SK-N-SH treated with all-trans-retinoic acid at 6 μM for 48 hours (cell line): ENCODE data around the gene MUSTN1.

Experiments used
- ATAC-seq: fragments of 200-7000 bp; cut with Tn5 transposase; 3 replicates; pipeline ENCODE4 v1.9.1; 2020; ENCODE audit warnings: mild to moderate bottlenecking, moderate library complexity
- ARNTL ChIP-seq: fragments of 450-650 bp; formaldehyde crosslinking; IDR thresholded peaks from 2 replicates; pipeline ENCODE4 v1.5.0; 2020; ENCODE audit warnings: low read depth, mild to moderate bottlenecking, moderate library complexity, borderline replicate concordance
- BACH2 ChIP-seq: fragments of 250-450 bp; sonication (Bioruptor Pico); IDR thresholded peaks from 2 replicates; pipeline ENCODE4 v1.9.0; 2021; ENCODE audit warnings: mild to moderate bottlenecking, borderline replicate concordance
- CREB5 ChIP-seq: fragments of 250-450 bp; sonication (Bioruptor Pico); IDR thresholded peaks from 2 replicates; pipeline ENCODE4 v1.5.1; 2020; ENCODE audit warnings: low read depth, mild to moderate bottlenecking, moderate library complexity
- CSDC2 ChIP-seq: fragments of 250-450 bp; sonication (Bioruptor Pico); IDR thresholded peaks from 2 replicates; pipeline ENCODE4 v1.5.0; 2020; ENCODE audit warnings: mild to moderate bottlenecking, moderate library complexity
- CSRNP3 ChIP-seq: fragments of 250-450 bp; sonication (Bioruptor Pico); IDR thresholded peaks from 2 replicates; pipeline ENCODE4 v1.5.1; 2021; ENCODE audit warnings: mild to moderate bottlenecking, moderate library complexity
- ESRRG ChIP-seq: fragments of 250-450 bp; sonication (Bioruptor Pico); IDR thresholded peaks from 2 replicates; pipeline ENCODE4 v1.6.1; 2021; ENCODE audit warnings: mild to moderate bottlenecking
- GLIS3 ChIP-seq: fragments of 250-450 bp; sonication (Bioruptor Pico); IDR thresholded peaks from 2 replicates; pipeline ENCODE4 v1.5.0; 2020; ENCODE audit warnings: mild to moderate bottlenecking, moderate library complexity
- ISL1 ChIP-seq: fragments of 250-450 bp; sonication (Bioruptor Pico); IDR thresholded peaks from 2 replicates; pipeline ENCODE4 v2.1.2; 2022; ENCODE audit warnings: mild to moderate bottlenecking, moderate library complexity
- OSR1 ChIP-seq: fragments of 250-450 bp; sonication (Bioruptor Pico); IDR thresholded peaks from 2 replicates; pipeline ENCODE4 v1.8.0; 2022; ENCODE audit warnings: moderate library complexity, mild to moderate bottlenecking, inconsistent platforms
- PATZ1 ChIP-seq: fragments of 250-450 bp; sonication (Bioruptor Pico); IDR thresholded peaks from 2 replicates; pipeline ENCODE4 v1.8.0; 2020; ENCODE audit warnings: mild to moderate bottlenecking, moderate library complexity, borderline replicate concordance
- POU6F1 ChIP-seq: fragments of 250-450 bp; sonication (Bioruptor Pico); IDR thresholded peaks from 2 replicates; pipeline ENCODE4 v1.8.0; 2021; ENCODE audit warnings: low read depth, mild to moderate bottlenecking, moderate library complexity, borderline replicate concordance
- PPARA ChIP-seq: fragments of 250-450 bp; sonication (Bioruptor Pico); IDR thresholded peaks from 2 replicates; pipeline ENCODE4 v1.5.0; 2020; ENCODE audit warnings: mild to moderate bottlenecking, borderline replicate concordance
- RARB ChIP-seq: fragments of 250-450 bp; sonication (Bioruptor Pico); IDR thresholded peaks from 2 replicates; pipeline ENCODE4 v1.8.0; 2021; ENCODE audit warnings: mild to moderate bottlenecking, moderate library complexity
- SNAI2 ChIP-seq: fragments of 250-450 bp; sonication (Bioruptor Pico); IDR thresholded peaks from 2 replicates; pipeline ENCODE4 v1.5.0; 2020; ENCODE audit warnings: mild to moderate bottlenecking, moderate library complexity
- TCF4 ChIP-seq: fragments of 250-450 bp; sonication (Bioruptor Pico); IDR thresholded peaks from 2 replicates; pipeline ENCODE4 v1.8.0; 2021; ENCODE audit warnings: mild to moderate bottlenecking, moderate library complexity, borderline replicate concordance
- TOX ChIP-seq: fragments of 250-450 bp; sonication (Bioruptor Pico); IDR thresholded peaks from 2 replicates; pipeline ENCODE4 v1.8.0; 2021; ENCODE audit warnings: mild to moderate bottlenecking, moderate library complexity, borderline replicate concordance
- TSHZ2 ChIP-seq: fragments of 250-450 bp; sonication (Bioruptor Pico); IDR thresholded peaks from 2 replicates; pipeline ENCODE4 v1.5.0; 2020; ENCODE audit warnings: mild to moderate bottlenecking, moderate library complexity
- ZC3H10 ChIP-seq: fragments of 250-450 bp; sonication (Bioruptor Pico); IDR thresholded peaks from 2 replicates; pipeline ENCODE4 v1.5.1; 2021; ENCODE audit warnings: mild to moderate bottlenecking, moderate library complexity
- ZFP3 ChIP-seq: fragments of 250-450 bp; sonication (Bioruptor Pico); IDR thresholded peaks from 2 replicates; pipeline ENCODE4 v1.5.0; 2020; ENCODE audit warnings: mild to moderate bottlenecking, moderate library complexity
- ZFP30 ChIP-seq: fragments of 450-650 bp; formaldehyde crosslinking; IDR thresholded peaks from 2 replicates; pipeline ENCODE4 v1.5.0; 2022; ENCODE audit warnings: mild to moderate bottlenecking, moderate library complexity
- ZNF565 ChIP-seq: fragments of 450-650 bp; formaldehyde crosslinking; conservative IDR thresholded peaks from 2 replicates; pipeline ENCODE4 v1.5.0; 2020; ENCODE audit warnings: low read depth, mild to moderate bottlenecking, moderate library complexity
- ZNF70 ChIP-seq: fragments of 450-650 bp; formaldehyde crosslinking; IDR thresholded peaks from 2 replicates; pipeline ENCODE4 v1.5.0; 2020; ENCODE audit warnings: mild to moderate bottlenecking, moderate library complexity
- ZNF8 ChIP-seq: fragments of 450-650 bp; formaldehyde crosslinking; IDR thresholded peaks from 2 replicates; pipeline ENCODE4 v1.5.0; 2020; ENCODE audit warnings: mild to moderate bottlenecking, moderate library complexity

Gene MUSTN1

GRCh38 chr3:52879581-52879980 lies 44.8 kb upstream of the MUSTN1 start:
- no peak for ATAC-seq

GRCh38 chr3:52879090-52879489 lies 44.3 kb upstream of the MUSTN1 start:
- ATAC-seq: no peak
- TF ChIP-seq BACH2 (CRISPR knock-in tag) (no peak), GLIS3 (no peak), CSRNP3 (CRISPR knock-in tag) (no peak), ZC3H10 (no peak), PPARA (CRISPR knock-in tag) (no peak), ZNF70 (CRISPR knock-in tag) (no peak), ZNF8 (no peak)

More at GRCh38 chr3:52879581-52879980, 44.8 kb upstream of the MUSTN1 start:
- TF ChIP-seq TOX (CRISPR knock-in tag) (no peak), POU6F1 (CRISPR knock-in tag) (no peak), PATZ1 (CRISPR knock-in tag) (no peak), ESRRG (no peak), TCF4 (CRISPR knock-in tag) (no peak), OSR1 (CRISPR knock-in tag) (no peak), ISL1 (CRISPR knock-in tag) (no peak), ZC3H10 (no peak), CSDC2 (CRISPR knock-in tag) (no peak), PPARA (CRISPR knock-in tag) (no peak), CREB5 (CRISPR knock-in tag) (no peak), SNAI2 (CRISPR knock-in tag) (no peak), ZFP30 (CRISPR knock-in tag) (no peak), ARNTL (no peak), ZNF70 (CRISPR knock-in tag) (no peak), RARB (CRISPR knock-in tag) (no peak), BACH2 (CRISPR knock-in tag) (no peak), ZNF565 (CRISPR knock-in tag) (no peak)

- no peak for TF ChIP-seq ESRRG
- no peak for TF ChIP-seq ZFP3 (CRISPR knock-in tag)
- TF ChIP-seq ZFP30 (CRISPR knock-in tag): no peak
- no peak for TF ChIP-seq TOX (CRISPR knock-in tag)
- TF ChIP-seq ISL1 (CRISPR knock-in tag): no peak
- no peak for TF ChIP-seq ZNF8
- no peak for TF ChIP-seq ZNF565 (CRISPR knock-in tag)
- no peak for TF ChIP-seq OSR1 (CRISPR knock-in tag)
- no peak for TF ChIP-seq PPARA (CRISPR knock-in tag)
- TF ChIP-seq ZC3H10: no peak
- no peak for TF ChIP-seq TSHZ2 (CRISPR knock-in tag)
- no peak for TF ChIP-seq BACH2 (CRISPR knock-in tag)
- TF ChIP-seq GLIS3: no peak
- no peak for TF ChIP-seq ARNTL
- no peak for TF ChIP-seq PATZ1 (CRISPR knock-in tag)
These were observed 42.3 kb upstream of the MUSTN1 start for GRCh38 chr3:52877085-52877484.

More at GRCh38 chr3:52877085-52877484, 42.3 kb upstream of the MUSTN1 start:
- ATAC-seq: no peak
